ENCODE data around the gene ERN1. TPM values are rescaled to one million over a fixed set of nuclear protein-coding genes. Genes with fewer than 3 reads are reported as not detected.
"Not testable (repeated sequence)": the region's sequence is repeated elsewhere in the genome, so short reads cannot be mapped to it uniquely, and the experiment has no call there.

ERN1 gene
- polyA plus RNA-seq, 1 experiment = 8.6 TPM

- no peaks in the 10 kb centered on the region for H3K27me3 ChIP-seq (ENCODE audit: control insufficient read depth, insufficient read depth, low read length)
- DNase-seq (ENCODE audit: low read depth) = no peak
- ChIA-PET POLR2A (no interaction called here), CTCF (interaction anchor here (6.4 kb wide), 1 partner anchor 18 kb away, joined by 30 read pairs; no protein-coding TSS in a partner anchor)
- no peak overlapping the region for H3K4me3 ChIP-seq (ENCODE audit: low read depth, low read length)
- TF ChIP-seq CTCF (IDR thresholded peaks at IDR 0.05; ENCODE audit: insufficient read depth, low read depth, low read length) = no peak
- H3K36me3 ChIP-seq (ENCODE audit: control insufficient read depth, insufficient read depth, low read length) = no peaks in the 10 kb centered on the region
Observed at GRCh38 chr17:64007838-64008282, 122.1 kb downstream of the ERN1 start.

- H3K36me3 ChIP-seq (ENCODE audit: control insufficient read depth, insufficient read depth, low read length); H3K4me3 ChIP-seq (ENCODE audit: low read depth, low read length); H3K27me3 ChIP-seq (ENCODE audit: control insufficient read depth, insufficient read depth, low read length); POLR2A ChIA-PET; DNase-seq (ENCODE audit: low read depth): not testable (repeated sequence)
- CTCF ChIA-PET = interaction anchor here (1.1 to 6.4 kb wide), 4 partner anchors 19 to 117 kb away, joined by 3 to 30 read pairs (median 10); partner anchors contain the start of gene GH1
Observed at GRCh38 chr17:64007089-64007837, 122.7 kb downstream of the ERN1 start.

GRCh38 chr17:64006361-64007088 is 123.4 kb downstream of the ERN1 start:
- ChIA-PET CTCF (interaction anchor here (1.0 to 6.4 kb wide), 6 partner anchors 14 to 116 kb away, joined by 3 to 30 read pairs (median 4); partner anchors contain the start of genes GH1 and ICAM2), POLR2A (no interaction called here)
- DNase-seq (ENCODE audit: low read depth) = no peak
- Histone ChIP-seq H3K4me3 (ENCODE audit: low read depth, low read length) (no peak overlapping the region), H3K36me3 (ENCODE audit: control insufficient read depth, insufficient read depth, low read length) (no peaks in the 10 kb centered on the region), H3K27me3 (ENCODE audit: control insufficient read depth, insufficient read depth, low read length) (no peaks in the 10 kb centered on the region)
- TF ChIP-seq CTCF (IDR thresholded peaks at IDR 0.05; ENCODE audit: insufficient read depth, low read depth, low read length) = no peak

- Histone ChIP-seq H3K36me3 (ENCODE audit: control insufficient read depth, insufficient read depth, low read length) (no peaks in the 10 kb centered on the region), H3K4me3 (ENCODE audit: low read depth, low read length) (no peak overlapping the region), H3K27me3 (ENCODE audit: control insufficient read depth, insufficient read depth, low read length) (no peaks in the 10 kb centered on the region)
- TF ChIP-seq CTCF (IDR thresholded peaks at IDR 0.05; ENCODE audit: insufficient read depth, low read depth, low read length) = no peak
- DNase-seq (ENCODE audit: low read depth) = no peak
- ChIA-PET CTCF (interaction anchor here (0.6 to 6.4 kb wide), 7 partner anchors 15 to 128 kb away, joined by 3 to 30 read pairs (median 4); partner anchors contain the start of genes GH1 and ICAM2), POLR2A (interaction anchor here (0.6 kb wide), 1 partner anchor 84 kb away, joined by 5 read pairs; no protein-coding TSS in a partner anchor)
Observed at GRCh38 chr17:64005734-64006167, 124.2 kb downstream of the ERN1 start.

- no peak for DNase-seq (ENCODE audit: low read depth)
- POLR2A ChIA-PET = interaction anchor here (0.6 kb wide), 1 partner anchor 84 kb away, joined by 5 read pairs; no protein-coding TSS in a partner anchor
- no peaks in the 10 kb centered on the region for H3K36me3 ChIP-seq (ENCODE audit: control insufficient read depth, insufficient read depth, low read length)
Observed at GRCh38 chr17:64004903-64005733, 124.8 kb downstream of the ERN1 start.

More at GRCh38 chr17:64004903-64005733, 124.8 kb downstream of the ERN1 start:
- H3K4me3 ChIP-seq (ENCODE audit: low read depth, low read length) = no peak overlapping the region
- CTCF ChIA-PET = interaction anchor here (0.6 to 6.4 kb wide), 7 partner anchors 15 to 129 kb away, joined by 3 to 30 read pairs (median 4); partner anchors contain the start of genes GH1 and ICAM2
- H3K27me3 ChIP-seq (ENCODE audit: control insufficient read depth, insufficient read depth, low read length) = no peaks in the 10 kb centered on the region
- no peak for TF ChIP-seq CTCF (IDR thresholded peaks at IDR 0.05; ENCODE audit: insufficient read depth, low read depth, low read length)
